RPMI8226 (cell line): Measurements from ENCODE around the gene TMEM256.
"Not testable (repeated sequence)": the region's sequence is repeated elsewhere in the genome, so short reads cannot be mapped to it uniquely, and the experiment has no call there.

Experiments
- DNase-seq: peaks from one replicate; pipeline ENCODE4 v3.0.0-alpha.2; 2015

TMEM256 gene

GRCh38 chr17:7380855-7381683 is 22.8 kb downstream of the TMEM256 start, which contains the start of gene TNK1:
TSS of gene TNK1 (plus strand) at chr17:7381089. CDS start at chr17:7382927, 1,838 bp downstream.
- peak; percentile 35 for DNase-seq

GRCh38 chr17:7380321-7380720 is 23.6 kb downstream of the TMEM256 start:
- DNase-seq = no peak

- DNase-seq = no peak
Observed at GRCh38 chr17:7379134-7379533, 24.8 kb downstream of the TMEM256 start.

DNA sequence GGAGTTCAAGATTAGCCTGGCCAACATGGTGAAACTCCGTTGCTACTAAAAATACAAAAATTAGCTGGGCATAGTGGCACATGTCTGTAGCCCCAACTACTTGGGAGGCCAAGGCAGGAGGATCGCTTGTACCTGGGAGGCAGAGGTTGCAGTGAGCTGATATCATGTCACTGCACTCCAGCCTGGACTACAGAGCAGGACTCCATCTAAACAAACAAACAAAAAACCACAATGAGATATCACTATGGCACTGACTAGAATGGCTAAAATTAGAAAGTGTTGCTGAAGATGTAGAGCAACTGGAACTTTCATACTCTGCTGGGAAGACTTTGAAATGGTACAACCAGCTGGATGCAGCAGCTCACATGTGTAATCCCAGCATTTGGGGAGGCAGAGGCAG is 29.5 kb downstream of the TMEM256 start:
- no peak for DNase-seq

DNA sequence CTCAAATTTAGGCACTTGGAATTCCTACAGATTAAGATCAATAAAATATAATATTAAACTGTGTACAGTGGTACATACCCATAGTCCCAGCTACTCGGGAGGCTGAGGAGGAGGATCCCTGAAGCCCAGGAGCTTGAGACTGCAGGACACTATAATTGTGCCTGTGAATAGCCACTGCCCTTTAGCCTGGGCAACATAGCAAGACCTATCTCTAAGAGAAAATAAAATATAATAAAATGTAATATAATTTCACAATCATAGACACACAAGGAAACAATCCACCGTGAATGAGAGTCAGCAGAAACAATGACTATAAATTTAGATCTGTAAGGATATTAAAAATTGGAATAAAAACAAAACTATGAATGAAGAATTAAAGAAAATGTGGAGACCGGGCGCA is 33.0 kb downstream of the TMEM256 start:
- DNase-seq = no peak

DNA sequence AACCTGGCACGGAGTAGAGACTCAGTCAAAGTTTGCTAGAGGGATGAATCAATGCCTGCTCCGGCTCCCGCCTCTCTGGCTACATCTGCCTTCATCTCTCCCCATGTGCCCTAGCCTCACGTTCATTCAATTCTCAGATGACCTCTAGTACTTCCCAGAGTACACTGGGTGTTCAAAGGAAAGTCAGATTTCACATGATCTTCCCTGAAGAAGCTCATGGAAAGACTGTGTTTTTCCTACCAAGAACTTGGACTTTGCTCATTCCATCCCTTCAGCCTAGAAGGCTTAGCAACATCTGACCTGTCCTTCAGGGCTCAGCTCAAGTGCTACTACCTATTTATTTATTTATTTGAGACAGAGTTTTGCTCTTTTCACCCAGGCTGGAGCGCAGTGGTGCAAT is 34.1 kb downstream of the TMEM256 start:
- DNase-seq = no peak

DNA sequence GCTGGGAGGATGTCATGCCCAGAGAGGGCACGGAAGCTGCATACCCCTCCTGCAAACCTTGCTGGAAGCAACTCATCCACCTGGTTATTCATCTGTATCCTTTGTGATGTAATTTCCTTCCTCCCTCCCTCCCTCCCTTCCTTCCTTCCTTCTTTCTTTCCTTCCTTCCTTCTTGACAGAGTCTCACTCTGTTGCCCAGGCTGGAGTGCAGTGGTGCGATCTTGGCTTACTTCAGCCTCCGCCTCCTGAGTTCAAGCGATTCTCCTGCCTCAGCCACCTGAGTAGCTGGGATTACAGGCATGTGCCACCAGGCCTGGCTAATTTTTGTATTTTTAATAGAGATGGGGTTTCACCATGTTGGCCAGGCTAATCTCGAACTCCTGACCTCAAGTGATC is 35.3 kb downstream of the TMEM256 start:
- DNase-seq = not testable (repeated sequence)

DNA sequence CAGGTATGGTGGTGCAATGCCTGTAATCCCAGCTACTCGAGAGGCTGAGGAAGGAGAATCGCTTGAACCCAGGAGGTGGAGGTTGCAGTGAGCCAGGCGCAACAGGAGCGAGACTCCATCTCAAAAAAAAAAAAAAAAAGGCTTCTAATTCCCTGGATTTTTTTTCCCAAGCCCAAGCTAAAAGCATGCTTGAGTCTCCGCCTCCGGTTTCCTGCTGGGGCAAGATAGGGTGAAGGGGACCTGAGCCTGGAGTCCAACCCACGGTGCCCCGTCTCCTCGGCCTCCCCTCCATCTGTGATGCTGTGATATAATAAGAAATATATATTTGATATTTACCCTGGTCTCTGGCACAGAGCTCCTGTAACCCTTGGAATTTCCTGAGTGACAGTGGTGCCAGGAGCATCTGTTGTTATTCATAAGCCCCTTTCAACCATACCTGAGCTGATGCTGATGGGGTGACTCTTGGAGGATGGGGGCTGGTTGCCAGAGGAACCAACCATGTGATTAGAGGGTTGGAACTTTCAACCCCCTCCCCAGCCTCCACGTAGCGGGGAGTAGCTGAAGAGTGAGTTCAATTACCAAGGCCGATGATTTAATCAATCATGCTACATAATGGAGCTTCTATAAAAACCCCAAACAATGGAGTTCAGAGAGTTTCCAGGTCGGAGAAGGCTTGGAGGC is 35.8 kb downstream of the TMEM256 start:
- no peak for DNase-seq

GRCh38 chr17:7367083-7367482 is 36.8 kb downstream of the TMEM256 start:
- no peak for DNase-seq

- DNase-seq = not testable (repeated sequence)
Observed at GRCh38 chr17:7365963-7366362, 37.9 kb downstream of the TMEM256 start.

DNA sequence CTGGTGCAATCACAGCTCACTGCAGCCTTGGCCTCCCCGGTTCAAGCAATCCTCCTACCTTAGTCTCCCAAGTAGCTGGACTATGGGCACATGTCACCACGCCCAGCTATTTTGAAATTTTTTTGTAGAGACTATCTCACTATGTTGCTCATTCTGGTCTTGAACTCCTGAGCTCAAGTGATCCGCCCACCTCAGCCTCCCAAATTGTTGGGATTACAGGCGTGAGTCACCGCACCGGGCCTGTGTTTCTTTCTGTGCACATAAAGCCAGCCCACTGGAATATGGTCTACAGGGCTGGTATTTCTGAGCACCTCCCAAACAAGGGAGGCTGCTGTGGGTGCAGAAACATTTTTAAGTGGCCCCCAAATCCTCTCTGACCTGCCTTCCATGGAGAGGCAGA is 40.6 kb downstream of the TMEM256 start:
- no peak for DNase-seq

DNA sequence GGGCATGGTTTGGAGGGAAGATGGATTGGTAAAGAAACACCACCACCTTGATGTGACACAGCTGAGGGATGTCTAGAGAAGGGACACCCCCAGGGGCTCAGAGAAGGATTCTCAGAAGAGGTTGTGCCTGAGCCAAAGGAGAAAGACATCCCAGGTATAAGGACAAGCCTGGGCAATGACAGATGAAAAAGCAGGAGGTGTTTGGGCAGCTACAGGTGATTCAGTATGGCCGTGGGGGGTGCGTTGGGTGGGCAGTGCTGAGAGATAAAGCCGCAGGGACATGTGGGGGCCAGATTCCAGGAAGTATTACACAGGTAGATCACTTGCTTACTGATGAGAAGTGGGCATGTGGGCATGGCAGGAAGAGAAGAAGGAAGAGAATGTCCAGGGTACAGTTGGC is 42.0 kb downstream of the TMEM256 start:
- no peak for DNase-seq

DNA sequence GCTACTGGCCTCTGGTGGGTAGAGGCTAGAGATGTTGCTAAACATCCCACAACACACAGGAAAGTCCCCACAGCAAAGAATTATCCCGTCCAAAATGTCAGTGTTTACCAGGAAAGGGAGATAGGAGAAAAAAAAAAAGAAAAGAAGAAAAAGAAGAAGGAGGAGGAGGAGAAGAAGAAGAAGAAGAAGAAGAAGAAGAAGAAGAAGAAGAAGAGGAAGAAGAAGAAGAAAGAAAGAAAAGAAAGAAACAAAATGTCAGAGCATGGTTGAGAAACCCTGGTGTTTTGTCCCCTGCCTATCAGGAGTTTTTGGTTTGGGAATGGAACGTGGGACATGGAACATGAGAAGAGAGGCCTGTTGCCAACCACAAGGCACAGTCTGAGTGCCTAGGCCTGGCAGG is 46.5 kb downstream of the TMEM256 start:
- DNase-seq = no peak

DNA sequence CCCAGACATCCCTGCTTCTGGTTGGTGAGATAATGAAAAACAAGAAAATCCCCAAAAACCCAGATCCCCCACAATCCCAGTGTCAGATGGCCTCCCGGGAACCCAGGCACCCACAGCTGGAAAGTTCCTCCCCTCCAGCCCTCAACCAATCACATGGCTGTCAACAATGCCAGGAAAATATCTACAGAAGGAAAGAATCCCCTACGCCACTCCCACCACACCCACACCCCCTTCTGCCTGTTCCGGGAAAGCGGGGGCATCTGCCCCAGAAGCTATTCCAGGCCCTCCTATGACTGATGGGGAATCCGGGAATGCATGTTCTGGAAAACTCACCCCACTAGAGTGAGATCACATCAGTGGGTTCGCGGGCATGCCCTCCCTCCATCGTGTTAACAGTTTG is 47.1 kb downstream of the TMEM256 start:
- no peak for DNase-seq

DNA sequence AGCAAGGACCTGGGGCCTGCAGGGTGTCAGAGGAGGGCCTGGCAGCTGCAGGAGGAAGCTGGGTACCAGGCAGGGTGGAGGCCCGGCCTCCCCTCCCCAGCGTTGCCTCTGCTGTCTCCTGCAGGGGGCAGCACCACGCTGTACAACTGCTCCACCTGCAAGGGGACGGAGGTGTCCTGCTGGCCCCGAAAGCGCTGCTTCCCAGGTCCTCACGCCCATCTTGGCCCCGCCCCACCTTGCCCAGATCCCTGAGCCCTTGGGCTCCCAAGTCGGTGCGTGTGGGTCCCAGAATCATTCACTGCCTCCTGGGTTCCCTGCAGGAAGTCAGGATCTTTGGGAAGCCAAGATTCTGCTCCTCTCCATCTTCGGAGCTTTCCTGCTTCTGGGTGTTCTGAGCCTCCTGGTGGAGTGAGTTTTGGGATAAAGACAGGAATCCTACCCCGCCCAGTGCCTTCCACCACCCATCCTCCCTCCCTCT is 47.8 kb downstream of the TMEM256 start:
- DNase-seq = peak; percentile 82

DNA sequence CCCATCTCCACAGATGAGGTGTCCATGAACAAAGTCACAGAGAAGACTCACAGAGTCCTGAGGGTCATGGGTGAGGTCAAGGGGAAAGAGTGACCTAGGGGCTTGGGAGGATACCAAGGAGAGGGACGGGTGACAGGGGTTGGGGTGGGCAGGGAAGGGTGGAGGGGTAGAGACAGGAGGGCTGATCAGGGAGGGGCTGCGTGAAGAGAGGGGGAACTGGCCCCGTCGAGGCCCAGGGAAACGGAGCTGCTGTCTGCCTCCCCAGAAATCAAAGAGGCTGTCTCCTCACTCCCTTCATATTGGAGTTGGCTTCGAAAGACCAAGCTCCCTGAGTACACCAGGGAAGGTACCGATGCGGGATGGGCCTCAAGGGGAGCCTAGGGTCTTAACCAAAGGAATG is 48.3 kb downstream of the TMEM256 start:
- no peak for DNase-seq

- peak; percentile 21 for DNase-seq
Observed at GRCh38 chr17:7355053-7355452, 48.8 kb downstream of the TMEM256 start, which contains the start of gene TMEM95. TSS of gene TMEM95 (plus strand) at chr17:7355156. CDS start at chr17:7355205, 49 bp downstream.

DNA sequence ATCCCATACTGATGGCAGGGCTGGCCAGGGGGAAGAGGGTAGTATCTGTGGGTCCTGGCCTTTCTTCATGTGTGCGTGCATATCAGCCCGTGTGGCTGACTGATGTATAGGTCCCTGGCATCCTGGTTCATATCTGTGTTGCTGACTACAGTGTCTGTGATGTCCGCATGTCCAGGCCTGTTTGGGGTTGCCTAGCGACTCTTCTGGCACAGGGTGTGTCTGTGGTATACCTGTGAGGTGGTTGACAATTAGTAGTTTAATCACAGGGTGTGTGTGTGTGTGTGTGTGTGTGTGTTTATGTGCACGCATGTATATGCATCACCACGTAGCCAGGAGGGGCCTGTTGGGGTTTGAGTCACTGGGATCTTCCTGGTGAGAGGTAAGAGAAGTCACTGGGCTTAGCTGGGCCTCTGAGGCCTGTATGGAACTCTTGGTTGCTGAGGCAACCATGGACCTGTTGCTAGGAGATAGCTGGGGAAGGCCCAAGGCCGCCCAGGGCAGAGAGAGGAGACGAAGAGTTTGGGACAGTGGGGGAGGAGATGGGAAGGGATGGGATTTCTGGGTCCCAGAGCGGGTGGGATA is 49.5 kb downstream of the TMEM256 start:
- no peak for DNase-seq
